ENCODE measurements around the gene PPDPF. TPM values are rescaled to one million over a fixed set of nuclear protein-coding genes. Genes with fewer than 3 reads are reported as not detected.

PPDPF gene
- total RNA-seq, 1 experiment from 2014 or later: 634 TPM

GRCh38 chr20:63562461-63563224 lies 42.1 kb downstream of the PPDPF start:
- peaks cover 5% of the 10 kb centered on the region; the same call in 1 of the 2 replicates for H3K9me3 ChIP-seq
- H3K36me3 Mint-ChIP-seq (ENCODE audit: insufficient read depth, unreplicated experiment): peaks cover 15% of the 10 kb centered on the region
- CTCF ChIA-PET: interaction anchor here (0.8 to 1.4 kb wide), 2 partner anchors 11 to 79 kb away, joined by 3 read pairs; partner anchors contain the start of gene HELZ2
- POLR2A ChIA-PET: interaction anchor here (0.5 to 0.9 kb wide), 2 partner anchors 12 to 29 kb away, joined by 3 read pairs; no protein-coding TSS in a partner anchor
- H3K27ac Mint-ChIP-seq (ENCODE audit: unreplicated experiment): no peak overlapping the region
- no peaks in the 10 kb centered on the region; the same call in 1 of the 2 replicates for H3K4me1 ChIP-seq
- H3K27me3 ChIP-seq (replicated peaks; ENCODE audit: control insufficient read depth, insufficient read depth, low read length): no peaks in the 10 kb centered on the region
- DNase-seq: no peak
- intact Hi-C loops (cut with micrococcal nuclease; ENCODE audit: unreplicated experiment): no loop called here
- H3K9me3 Mint-ChIP-seq (ENCODE audit: unreplicated experiment): no peaks in the 10 kb centered on the region
- no peaks in the 10 kb centered on the region for H3K27me3 Mint-ChIP-seq (ENCODE audit: insufficient read depth, unreplicated experiment)
- no peak overlapping the region for H3K4me3 ChIP-seq (ENCODE audit: low read depth, low read length)
- H3K4me1 Mint-ChIP-seq (ENCODE audit: low read depth, unreplicated experiment): no peaks in the 10 kb centered on the region
- TF ChIP-seq CTCF (IDR thresholded peaks at IDR 0.05; ENCODE audit: insufficient read depth in 1 of 2, low read depth in 1 of 2, low read length in 1 of 2, severe bottlenecking in 1 of 2, unreplicated experiment in 1 of 2): no peak
- no TSS peak for BruUV-seq (replicated peaks)
- no peak overlapping the region for H3K4me3 Mint-ChIP-seq (ENCODE audit: unreplicated experiment)
- H3K36me3 ChIP-seq (ENCODE audit: control insufficient read depth, insufficient read depth, low read length): no peaks in the 10 kb centered on the region

GRCh38 chr20:63563225-63563935 lies 42.8 kb downstream of the PPDPF start:
- Histone ChIP-seq H3K36me3 (ENCODE audit: control insufficient read depth, insufficient read depth, low read length) (no peaks in the 10 kb centered on the region), H3K4me1 (no peaks in the 10 kb centered on the region; the same call in 1 of the 2 replicates), H3K4me3 (ENCODE audit: low read depth, low read length) (no peak overlapping the region), H3K27me3 (replicated peaks; ENCODE audit: control insufficient read depth, insufficient read depth, low read length) (no peaks in the 10 kb centered on the region), H3K9me3 (peaks cover 5% of the 10 kb centered on the region; the same call in 1 of the 2 replicates)
- no peak overlapping the region for H3K27ac Mint-ChIP-seq (ENCODE audit: unreplicated experiment)
- POLR2A ChIA-PET: no interaction called here
- CTCF ChIA-PET: interaction anchor here (0.8 to 1.4 kb wide), 2 partner anchors 10 to 79 kb away, joined by 3 read pairs; partner anchors contain the start of gene HELZ2
- H3K36me3 Mint-ChIP-seq (ENCODE audit: insufficient read depth, unreplicated experiment): peaks cover 15% of the 10 kb centered on the region
- H3K4me1 Mint-ChIP-seq (ENCODE audit: low read depth, unreplicated experiment): no peaks in the 10 kb centered on the region
- intact Hi-C loops (cut with micrococcal nuclease; ENCODE audit: unreplicated experiment): no loop called here
- no peaks in the 10 kb centered on the region for H3K27me3 Mint-ChIP-seq (ENCODE audit: insufficient read depth, unreplicated experiment)
- no TSS peak for BruUV-seq (replicated peaks)
- TF ChIP-seq CTCF (IDR thresholded peaks at IDR 0.05; ENCODE audit: insufficient read depth in 1 of 2, low read depth in 1 of 2, low read length in 1 of 2, severe bottlenecking in 1 of 2, unreplicated experiment in 1 of 2): no peak
- H3K4me3 Mint-ChIP-seq (ENCODE audit: unreplicated experiment): no peak overlapping the region
- H3K9me3 Mint-ChIP-seq (ENCODE audit: unreplicated experiment): no peaks in the 10 kb centered on the region
- no peak for DNase-seq

DNA sequence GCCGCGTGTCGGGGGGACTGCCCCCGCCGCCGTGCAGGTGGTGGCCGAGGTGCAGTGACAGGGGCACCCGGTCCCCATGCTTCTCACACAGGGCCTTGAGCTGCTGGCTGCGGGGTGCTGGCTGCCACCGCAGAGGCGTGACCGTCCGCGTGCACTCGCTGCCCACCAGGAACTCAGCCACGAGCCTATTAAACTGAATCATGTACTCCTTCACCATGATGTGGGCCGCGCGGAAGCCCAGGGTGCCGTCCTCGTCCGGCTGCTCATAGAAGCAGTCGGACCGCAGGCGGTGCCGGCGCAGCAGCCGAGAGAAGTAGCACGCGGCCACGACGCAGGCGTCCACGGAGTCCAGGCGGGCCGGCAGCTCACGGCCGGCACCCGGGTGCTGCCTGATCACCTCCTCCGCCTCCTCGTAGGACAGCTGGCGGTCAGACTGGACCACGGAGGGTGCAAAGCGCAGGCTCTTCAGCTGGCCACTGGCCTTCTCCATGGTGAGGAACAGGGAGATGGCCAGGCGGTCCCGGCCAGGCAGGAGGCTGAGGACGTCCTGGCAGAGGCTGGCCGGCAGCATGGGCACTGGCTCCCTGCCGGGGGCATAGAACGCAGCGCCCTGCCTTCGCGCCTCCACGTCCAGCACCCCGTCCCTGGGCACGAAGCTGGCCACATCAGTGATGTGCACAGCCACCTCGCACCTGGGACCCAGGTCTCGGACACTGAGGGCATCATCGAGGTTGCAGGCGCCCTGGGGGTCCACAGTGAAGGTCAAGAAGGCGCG lies 43.7 kb downstream of the PPDPF start:
- no TSS peak for BruUV-seq (replicated peaks)
- H3K4me1 ChIP-seq: no peaks in the 10 kb centered on the region
- Mint-ChIP-seq H3K36me3 (ENCODE audit: insufficient read depth, unreplicated experiment) (peaks cover 19% of the 10 kb centered on the region), H3K4me1 (ENCODE audit: low read depth, unreplicated experiment) (no peaks in the 10 kb centered on the region), H3K4me3 (ENCODE audit: unreplicated experiment) (no peak overlapping the region), H3K27me3 (ENCODE audit: insufficient read depth, unreplicated experiment) (no peaks in the 10 kb centered on the region), H3K27ac (ENCODE audit: unreplicated experiment) (no peak overlapping the region), H3K9me3 (ENCODE audit: unreplicated experiment) (no peaks in the 10 kb centered on the region)
- no peak for DNase-seq
- ChIA-PET CTCF (no interaction called here), POLR2A (no interaction called here)
- intact Hi-C loops (cut with micrococcal nuclease; ENCODE audit: unreplicated experiment): no loop called here
- H3K36me3 ChIP-seq (ENCODE audit: control insufficient read depth, insufficient read depth, low read length): no peaks in the 10 kb centered on the region
- no peak overlapping the region for H3K4me3 ChIP-seq (ENCODE audit: low read depth, low read length)
- TF ChIP-seq CTCF (IDR thresholded peaks at IDR 0.05; ENCODE audit: insufficient read depth in 1 of 2, low read depth in 1 of 2, low read length in 1 of 2, severe bottlenecking in 1 of 2, unreplicated experiment in 1 of 2): no peak
- peaks cover 5% of the 10 kb centered on the region; the same call in 1 of the 2 replicates for H3K9me3 ChIP-seq
- no peaks in the 10 kb centered on the region for H3K27me3 ChIP-seq (replicated peaks; ENCODE audit: control insufficient read depth, insufficient read depth, low read length)
